Uterus (tissue), 2 donors: ENCODE measurements around the gene CNST.

Experiments
- POLR2A ChIP-seq, 2 donors: fragments of 450-650 bp; IDR thresholded peaks; one replicate each; pipeline ENCODE4 v1.6.1; 2016; ENCODE audit warnings: antibody characterized with exemption in 2 of 2, mild to moderate bottlenecking in 1 of 2, moderate library complexity in 1 of 2
- TF ChIP-seq, protein P1 (sequence below), 4 experiments: fragments of 200-600 bp in 2 of 4; fragments of 450-650 bp in 2 of 4; sonication (generic) in 2 of 4; IDR thresholded peaks; one replicate each; pipeline ENCODE4 v1.5.1; 2016 to 2019; ENCODE audit warnings: antibody characterized with exemption in 4 of 4, mild to moderate bottlenecking in 2 of 4, moderate library complexity in 1 of 4

- TF ChIP-seq, protein P1, sequence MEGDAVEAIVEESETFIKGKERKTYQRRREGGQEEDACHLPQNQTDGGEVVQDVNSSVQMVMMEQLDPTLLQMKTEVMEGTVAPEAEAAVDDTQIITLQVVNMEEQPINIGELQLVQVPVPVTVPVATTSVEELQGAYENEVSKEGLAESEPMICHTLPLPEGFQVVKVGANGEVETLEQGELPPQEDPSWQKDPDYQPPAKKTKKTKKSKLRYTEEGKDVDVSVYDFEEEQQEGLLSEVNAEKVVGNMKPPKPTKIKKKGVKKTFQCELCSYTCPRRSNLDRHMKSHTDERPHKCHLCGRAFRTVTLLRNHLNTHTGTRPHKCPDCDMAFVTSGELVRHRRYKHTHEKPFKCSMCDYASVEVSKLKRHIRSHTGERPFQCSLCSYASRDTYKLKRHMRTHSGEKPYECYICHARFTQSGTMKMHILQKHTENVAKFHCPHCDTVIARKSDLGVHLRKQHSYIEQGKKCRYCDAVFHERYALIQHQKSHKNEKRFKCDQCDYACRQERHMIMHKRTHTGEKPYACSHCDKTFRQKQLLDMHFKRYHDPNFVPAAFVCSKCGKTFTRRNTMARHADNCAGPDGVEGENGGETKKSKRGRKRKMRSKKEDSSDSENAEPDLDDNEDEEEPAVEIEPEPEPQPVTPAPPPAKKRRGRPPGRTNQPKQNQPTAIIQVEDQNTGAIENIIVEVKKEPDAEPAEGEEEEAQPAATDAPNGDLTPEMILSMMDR (IDR thresholded peaks at IDR 0.05) = no peak
- no peak for TF ChIP-seq POLR2A (IDR thresholded peaks at IDR 0.05)
Observed at GRCh38 chr1:246609632-246610031, 43.4 kb downstream of the CNST start.
